Measurements from ENCODE around the gene CAMK1G. TPM values are rescaled to one million over a fixed set of nuclear protein-coding genes. Genes with fewer than 3 reads are reported as not detected.

The CAMK1G gene
- total RNA-seq, 1 experiment from 2014 or later: 2.3 TPM

GRCh38 chr1:209614906-209615305 lies 31.4 kb downstream of the CAMK1G start:
- no peak for DNase-seq (ENCODE audit: low spot score)
- in situ Hi-C loops (cut with HindIII; ENCODE audit: low sequenced_read_pairs): loop anchor here (5.0 kb wide), 1 partner anchor 33 kb away; the partner anchor contains the start of gene CAMK1G

GRCh38 chr1:209616366-209617046 lies 33.0 kb downstream of the CAMK1G start:
- no peak for DNase-seq (ENCODE audit: low spot score)
- in situ Hi-C loops (cut with HindIII; ENCODE audit: low sequenced_read_pairs): loop anchor here (5.0 kb wide), 1 partner anchor 34 kb away; the partner anchor contains the start of gene CAMK1G

GRCh38 chr1:209617047-209617673 lies 33.6 kb downstream of the CAMK1G start:
- DNase-seq (ENCODE audit: low spot score): no peak
- in situ Hi-C loops (cut with HindIII; ENCODE audit: low sequenced_read_pairs): loop anchor here (5.0 kb wide), 1 partner anchor 35 kb away; the partner anchor contains the start of gene CAMK1G

- in situ Hi-C loops (cut with HindIII; ENCODE audit: low sequenced_read_pairs): loop anchor here (5.0 kb wide), 1 partner anchor 35 kb away; the partner anchor contains the start of gene CAMK1G
- DNase-seq (ENCODE audit: low spot score): no peak
Measured at GRCh38 chr1:209617755-209618154, 34.2 kb downstream of the CAMK1G start.

GRCh38 chr1:209618291-209618690 lies 34.8 kb downstream of the CAMK1G start:
- in situ Hi-C loops (cut with HindIII; ENCODE audit: low sequenced_read_pairs): loop anchor here (5.0 kb wide), 1 partner anchor 36 kb away; the partner anchor contains the start of gene CAMK1G
- DNase-seq (ENCODE audit: low spot score): no peak

GRCh38 chr1:209618756-209619420 lies 35.4 kb downstream of the CAMK1G start:
- no peak for DNase-seq (ENCODE audit: low spot score)
- in situ Hi-C loops (cut with HindIII; ENCODE audit: low sequenced_read_pairs): loop anchor here (5.0 kb wide), 1 partner anchor 37 kb away; the partner anchor contains the start of gene CAMK1G

GRCh38 chr1:209619696-209620486 lies 36.4 kb downstream of the CAMK1G start:
- in situ Hi-C loops (cut with HindIII; ENCODE audit: low sequenced_read_pairs): loop anchor here (5.0 kb wide), 1 partner anchor 38 kb away; the partner anchor contains the start of gene CAMK1G
- no peak for DNase-seq (ENCODE audit: low spot score)

- in situ Hi-C loops (cut with HindIII; ENCODE audit: low sequenced_read_pairs): no loop called here
Measured at GRCh38 chr1:209620487-209620884, 37.0 kb downstream of the CAMK1G start.

GRCh38 chr1:209621286-209621685 lies 37.8 kb downstream of the CAMK1G start:
- in situ Hi-C loops (cut with HindIII; ENCODE audit: low sequenced_read_pairs): no loop called here
- DNase-seq (ENCODE audit: low spot score): no peak

More at GRCh38 chr1:209620487-209620884, 37.0 kb downstream of the CAMK1G start:
- no peak for DNase-seq (ENCODE audit: low spot score)

GRCh38 chr1:209621741-209622655 lies 38.5 kb downstream of the CAMK1G start:
- in situ Hi-C loops (cut with HindIII; ENCODE audit: low sequenced_read_pairs): no loop called here
- DNase-seq (ENCODE audit: low spot score): no peak

GRCh38 chr1:209622841-209623829 lies 39.6 kb downstream of the CAMK1G start:
- in situ Hi-C loops (cut with HindIII; ENCODE audit: low sequenced_read_pairs): no loop called here
- peak; percentile 60 for DNase-seq (ENCODE audit: low spot score)

GRCh38 chr1:209624558-209625549 lies 41.3 kb downstream of the CAMK1G start:
- DNase-seq (ENCODE audit: low spot score): no peak

GRCh38 chr1:209625791-209626285 lies 42.3 kb downstream of the CAMK1G start:
- no peak for DNase-seq (ENCODE audit: low spot score)
- in situ Hi-C loops (cut with HindIII; ENCODE audit: low sequenced_read_pairs): no loop called here

More at GRCh38 chr1:209624558-209625549, 41.3 kb downstream of the CAMK1G start:
- in situ Hi-C loops (cut with HindIII; ENCODE audit: low sequenced_read_pairs): no loop called here

GRCh38 chr1:209626346-209627026 lies 43.0 kb downstream of the CAMK1G start:
- in situ Hi-C loops (cut with HindIII; ENCODE audit: low sequenced_read_pairs): no loop called here
- DNase-seq (ENCODE audit: low spot score): no peak

Measured in G401 (cell line).